RKO (cell line): Measurements from ENCODE around the gene AKR1C1.
"Not testable (repeated sequence)": the region's sequence is repeated elsewhere in the genome, so short reads cannot be mapped to it uniquely, and the experiment has no call there.

Experiments
- DNase-seq: peaks from one replicate; pipeline ENCODE4 v3.0.0-alpha.2; 2016; ENCODE audit warnings: low spot score

AKR1C1 gene

GRCh38 chr10:4983615-4984216 is 20.5 kb downstream of the AKR1C1 start:
- DNase-seq = no peak

- DNase-seq = no peak
Measured at GRCh38 chr10:4984223-4984622, 21.0 kb downstream of the AKR1C1 start.

- DNase-seq = no peak
Measured at GRCh38 chr10:4984971-4985594, 21.9 kb downstream of the AKR1C1 start.

- DNase-seq = not testable (repeated sequence)
Measured at GRCh38 chr10:4988000-4988641, 24.9 kb downstream of the AKR1C1 start.

- DNase-seq = no peak
Measured at GRCh38 chr10:4990217-4990616, 27.0 kb downstream of the AKR1C1 start.

GRCh38 chr10:4991463-4991862 is 28.2 kb downstream of the AKR1C1 start:
- not testable (repeated sequence) for DNase-seq

GRCh38 chr10:4992564-4992963 is 29.3 kb downstream of the AKR1C1 start:
- not testable (repeated sequence) for DNase-seq

GRCh38 chr10:4994260-4994659 is 31.0 kb downstream of the AKR1C1 start:
- DNase-seq = not testable (repeated sequence)

GRCh38 chr10:4998671-4999070 is 35.5 kb downstream of the AKR1C1 start:
- no peak for DNase-seq

- DNase-seq = no peak
Measured at GRCh38 chr10:5002013-5002727, 39.0 kb downstream of the AKR1C1 start.

GRCh38 chr10:5003127-5004029 is 40.2 kb downstream of the AKR1C1 start, which contains the start of gene AKR1C2:
TSS of gene AKR1C2 (minus strand) at chr10:5003857. CDS start at chr10:5003835, 22 bp downstream.
- DNase-seq = not testable (repeated sequence)

GRCh38 chr10:5004030-5004385 is 40.8 kb downstream of the AKR1C1 start:
- not testable (repeated sequence) for DNase-seq

GRCh38 chr10:5004501-5004900 is 41.3 kb downstream of the AKR1C1 start:
- not testable (repeated sequence) for DNase-seq

- not testable (repeated sequence) for DNase-seq
Measured at GRCh38 chr10:5008857-5009548, 45.8 kb downstream of the AKR1C1 start.

GRCh38 chr10:5010043-5010442 is 46.8 kb downstream of the AKR1C1 start:
- DNase-seq = not testable (repeated sequence)

- not testable (repeated sequence) for DNase-seq
Measured at GRCh38 chr10:5011392-5011791, 48.2 kb downstream of the AKR1C1 start.

GRCh38 chr10:5012595-5012994 is 49.4 kb downstream of the AKR1C1 start:
- no peak for DNase-seq

- no peak for DNase-seq
Measured at GRCh38 chr10:5013385-5013784, 50.2 kb downstream of the AKR1C1 start.

- DNase-seq = not testable (repeated sequence)
Measured at GRCh38 chr10:5014200-5014910, 51.1 kb downstream of the AKR1C1 start.

GRCh38 chr10:5014936-5015335 is 51.7 kb downstream of the AKR1C1 start:
- peak; percentile 27 for DNase-seq
